Activated CD4-positive, alpha-beta T cell treated with anti-CD3 and anti-CD28 coated beads, Interleukin-2, amount 50 U/mL, for 16 hours (primary cell): ENCODE measurements around the gene ATP5F1E.
"Not testable (repeated sequence)": the region's sequence is repeated elsewhere in the genome, so short reads cannot be mapped to it uniquely, and the experiment has no call there.

Experiments
- DNase-seq: peaks from one replicate; pipeline ENCODE4 v3.0.0-alpha.2; 2020

Gene ATP5F1E

DNA sequence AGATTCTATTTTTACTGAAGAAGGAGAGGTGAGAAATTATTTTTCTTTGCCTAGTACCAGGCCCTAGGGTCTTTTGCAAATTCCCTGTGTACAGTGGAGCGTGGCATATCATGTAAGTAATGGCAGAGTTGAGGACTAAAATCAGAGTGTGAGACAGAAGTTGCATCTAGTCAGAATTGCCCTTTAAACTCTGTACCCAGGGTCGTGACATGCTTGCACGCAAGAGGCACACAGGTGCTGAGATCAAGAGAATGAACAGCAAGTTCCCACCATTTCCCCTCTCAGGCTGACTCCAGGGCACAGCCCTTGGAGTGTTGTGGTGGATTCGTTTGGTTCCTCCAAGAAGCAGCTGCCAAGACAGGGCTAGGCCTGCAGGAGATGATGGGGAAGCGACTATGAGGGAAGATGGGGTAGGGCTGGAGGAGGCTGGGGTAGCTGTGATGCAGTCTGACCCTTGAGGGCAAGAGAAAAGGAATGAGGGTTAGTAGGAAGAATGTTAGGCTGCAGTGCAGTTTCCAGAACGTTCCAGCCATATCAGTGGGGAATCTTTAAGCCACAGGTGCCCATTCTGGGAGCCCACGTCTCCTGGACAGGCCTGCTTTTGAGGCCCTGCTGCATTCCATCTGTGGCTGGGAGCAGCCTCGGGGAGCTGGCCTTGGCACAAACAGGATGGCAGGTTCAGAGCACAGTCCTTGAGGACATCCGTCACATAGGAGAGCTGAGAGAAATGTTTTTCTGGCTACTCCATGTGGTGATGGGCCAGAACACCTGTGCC, 44.2 kb downstream of the ATP5F1E start:
- DNase-seq, result no peak

DNA sequence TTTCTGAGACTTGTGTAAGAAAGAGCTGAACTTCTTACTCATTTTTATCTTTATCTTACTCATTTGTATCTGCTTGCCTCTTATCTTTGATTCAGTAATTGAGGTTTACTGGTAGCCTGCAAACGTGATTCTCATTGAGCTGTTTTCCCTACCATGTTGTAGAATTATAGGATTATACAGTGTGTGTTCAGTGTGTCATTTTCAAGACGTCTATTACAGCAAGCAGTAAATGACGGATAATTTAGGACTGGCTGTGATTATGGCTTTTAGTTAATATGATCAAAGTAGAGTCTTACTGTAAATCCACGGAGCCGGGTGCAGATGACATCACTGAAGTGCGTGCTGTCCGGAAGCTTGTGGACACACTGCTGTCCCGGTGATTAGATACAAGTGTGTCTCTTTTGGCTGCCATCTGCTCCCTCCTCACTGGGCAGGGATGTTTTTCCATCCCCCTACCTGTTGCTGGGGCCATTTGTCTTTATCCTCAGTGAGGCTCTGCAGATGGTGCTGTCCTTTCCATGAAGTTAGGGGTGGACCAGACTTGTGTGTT, 45.1 kb downstream of the ATP5F1E start:
- DNase-seq, result peak; percentile 42

GRCh38 chr20:58986286-58986967, 45.7 kb downstream of the ATP5F1E start:
- DNase-seq, result no peak

GRCh38 chr20:58985656-58986055, 46.5 kb downstream of the ATP5F1E start:
- no peak for DNase-seq

GRCh38 chr20:58984691-58985090, 47.4 kb downstream of the ATP5F1E start:
- no peak for DNase-seq

DNA sequence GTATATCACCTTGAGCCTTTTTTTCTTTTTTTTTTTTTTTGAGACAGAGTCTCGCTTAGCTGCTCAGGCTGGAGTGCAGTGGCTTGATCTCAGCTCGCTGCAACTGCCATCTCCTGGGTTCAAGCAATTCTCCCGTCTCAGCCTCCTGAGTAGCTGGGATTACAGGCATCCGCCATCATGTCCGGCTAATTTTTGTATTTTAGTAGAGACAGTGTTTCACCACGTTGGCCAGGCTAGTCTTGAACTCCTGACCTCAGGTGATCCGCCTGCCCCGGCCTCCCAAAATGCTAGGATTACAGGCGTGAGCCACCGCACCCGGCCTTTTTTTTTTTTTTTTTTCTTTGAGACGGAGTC, 49.0 kb downstream of the ATP5F1E start:
- DNase-seq, result not testable (repeated sequence)

DNA sequence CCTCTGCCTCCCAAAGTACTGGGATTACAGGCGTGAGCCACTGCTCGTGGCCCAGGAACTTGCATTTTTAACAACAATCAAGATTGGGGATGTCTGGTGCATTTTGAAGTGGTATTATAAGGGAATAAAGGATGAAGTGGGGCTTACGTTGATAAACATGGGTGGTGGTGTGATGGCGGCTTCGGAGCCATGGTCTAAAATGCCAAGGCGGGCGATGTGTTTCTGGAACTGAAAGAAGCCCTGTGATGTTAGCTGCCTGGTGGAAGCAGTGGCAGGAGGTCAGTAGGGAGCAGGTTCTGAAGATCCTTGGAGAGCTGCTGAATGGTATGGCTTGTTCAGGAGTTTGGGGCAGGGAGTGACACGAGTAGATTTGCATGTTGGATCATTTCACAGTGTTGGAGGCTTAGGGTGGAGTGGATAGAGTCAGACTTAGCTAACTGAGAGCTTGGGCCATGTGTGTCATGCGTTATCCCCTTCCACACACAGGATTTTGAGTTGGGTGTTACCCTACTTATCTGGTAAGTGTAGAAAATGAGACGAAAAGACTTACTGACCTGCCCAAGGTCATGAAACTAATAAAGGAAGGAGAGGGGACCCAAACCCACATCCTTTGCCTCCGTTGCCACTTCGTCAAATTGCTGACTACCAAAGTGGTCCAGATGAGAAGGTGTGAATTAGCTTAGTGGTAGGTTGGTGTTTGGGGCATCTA, 49.6 kb downstream of the ATP5F1E start:
- DNase-seq, result peak; percentile 45

GRCh38 chr20:58981628-58982364, 50.3 kb downstream of the ATP5F1E start:
- no peak for DNase-seq

- DNase-seq, result peak; percentile 90
These were observed 51.2 kb downstream of the ATP5F1E start, which contains the start of gene NELFCD for GRCh38 chr20:58980711-58981627. NELFCD (plus strand) TSS chr20:58981256; CDS start chr20:58981310, 54 bp downstream.

DNA sequence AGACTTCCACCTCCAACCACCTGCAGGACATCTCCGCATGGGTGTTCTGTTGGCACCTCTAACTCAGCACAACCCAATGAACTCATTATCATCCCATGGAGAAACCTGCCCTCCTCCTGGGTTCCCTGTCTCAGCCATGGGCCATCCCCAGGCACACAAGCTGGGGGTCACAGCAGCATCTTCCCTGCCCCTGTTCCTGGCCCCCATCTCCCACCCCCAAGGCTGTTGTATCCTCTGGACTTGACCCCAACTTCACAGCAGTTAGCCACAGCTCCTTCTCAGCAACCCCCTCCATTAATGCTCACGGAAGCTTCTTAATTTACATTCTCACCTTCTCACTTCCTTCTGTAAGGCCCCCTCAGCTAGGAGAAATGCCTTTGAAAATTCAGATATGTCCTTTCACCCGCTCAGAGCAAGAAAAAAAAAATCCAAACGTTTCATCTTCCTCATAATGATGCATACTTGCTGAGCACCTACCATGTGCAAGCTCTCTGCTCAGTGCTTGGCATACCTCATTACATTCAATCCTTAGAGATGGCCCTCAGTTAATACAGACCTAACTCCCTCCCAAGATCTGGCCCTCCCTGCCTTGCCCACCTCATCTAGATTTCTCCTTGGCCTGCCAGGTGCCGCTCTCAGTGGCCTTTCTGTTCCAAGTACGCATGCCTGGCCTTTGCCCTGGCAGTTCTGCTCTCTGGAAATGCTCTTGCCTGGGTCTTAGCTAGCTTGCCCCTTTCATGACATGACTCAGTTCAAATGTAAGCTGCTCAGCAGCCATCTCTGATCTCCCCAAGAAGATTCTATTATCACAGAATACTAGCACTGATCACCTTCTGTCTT, 53.6 kb downstream of the ATP5F1E start:
- DNase-seq, result no peak

DNA sequence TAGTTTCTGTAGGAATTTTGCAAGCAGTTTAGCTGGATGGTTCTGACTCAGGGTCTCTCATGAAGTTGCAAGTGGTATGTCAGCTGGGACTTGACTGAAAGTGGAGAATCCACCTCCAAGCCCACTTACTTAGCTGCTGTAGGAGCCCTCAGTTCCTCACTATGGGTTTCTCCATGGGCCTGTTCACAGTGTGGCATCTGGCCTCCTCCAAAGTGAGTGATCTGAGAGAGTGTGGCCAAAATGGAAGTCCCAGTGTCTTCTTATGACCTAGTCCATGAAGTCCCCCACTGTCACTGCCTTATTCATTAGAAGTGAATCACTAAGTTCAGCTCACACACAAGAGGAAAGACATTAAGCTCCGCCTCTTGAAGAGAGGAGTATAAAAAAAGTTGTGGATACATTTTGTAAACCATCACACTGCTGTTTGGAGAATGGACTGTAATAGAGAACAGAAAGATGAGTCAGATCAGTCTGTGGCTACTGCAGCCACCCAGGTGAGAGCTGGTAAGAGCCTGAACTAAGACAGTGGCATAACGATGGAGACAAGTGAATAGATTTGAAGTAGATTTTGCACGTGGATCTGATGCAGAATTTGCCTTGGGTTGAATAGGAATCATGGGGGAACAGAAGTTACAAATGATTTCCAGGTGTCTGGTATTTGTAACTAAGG, 55.9 kb downstream of the ATP5F1E start:
- no peak for DNase-seq
